Activated T-helper 1 cell treated with anti-CD3 and anti-CD28 coated beads, Interleukin-12 subunit alpha, Interleukin-12 subunit beta, Interleukin-2, Interleukin-4 antibody, amounts not matched to agents 30 ng/mL and 10 ng/mL and 1 ng/mL, durations not matched to agents 14 hours and 24 hours and 36 hours (primary cell): ENCODE measurements around the gene SLC16A8. TPM values are rescaled to one million over a fixed set of nuclear protein-coding genes. Genes with fewer than 3 reads are reported as not detected.

Experiments used
- DNase-seq: peaks from one replicate; pipeline ENCODE4 v3.0.0; 2021; ENCODE audit warnings: low spot score
- H3K27ac Mint-ChIP-seq: one replicate; pipeline ENCODE4 v1.8.0; 2021; ENCODE audit warnings: mild to moderate bottlenecking, mixed read lengths
- H3K27me3 Mint-ChIP-seq: one replicate; pipeline ENCODE4 v1.8.0; 2022; ENCODE audit warnings: mild to moderate bottlenecking, moderate library complexity, mixed read lengths; ENCODE audit not compliant: insufficient read depth
- H3K36me3 Mint-ChIP-seq: one replicate; pipeline ENCODE4 v1.8.0; 2021; ENCODE audit warnings: low read depth, mixed read lengths
- H3K4me1 Mint-ChIP-seq: one replicate; pipeline ENCODE4 v1.8.0; 2021; ENCODE audit warnings: low read depth, mixed read lengths
- H3K4me3 Mint-ChIP-seq: one replicate; pipeline ENCODE4 v1.8.0; 2021; ENCODE audit warnings: mild to moderate bottlenecking, moderate library complexity, mixed read lengths
- H3K9me3 Mint-ChIP-seq: one replicate; pipeline ENCODE4 v1.8.0; 2021; ENCODE audit warnings: mixed read lengths
- intact Hi-C: fragments of 100-400 bp; cut with micrococcal nuclease; formaldehyde crosslinking; loops from one replicate; pipeline ENCODE4 v1.15.1; 2024
- total RNA-seq: library from RNA; stranded (reverse); gene quantifications from 2 replicates; pipeline ENCODE4 v1.2.3, GENCODE V29; 2022

The SLC16A8 gene
- total RNA-seq, 1 donor from 2014 or later, result 0.34 TPM

GRCh38 chr22:38109371-38110001 is 25.5 kb upstream of the SLC16A8 start:
- H3K4me1 Mint-ChIP-seq, result peaks cover 5% of the 10 kb centered on the region
- H3K27me3 Mint-ChIP-seq, result no peaks in the 10 kb centered on the region
- DNase-seq, result no peak
- intact Hi-C loops, result no loop called here
- H3K36me3 Mint-ChIP-seq, result peaks cover 2% of the 10 kb centered on the region
- no peaks in the 10 kb centered on the region for H3K9me3 Mint-ChIP-seq
- peak overlapping the region; percentile 44 for H3K27ac Mint-ChIP-seq
- H3K4me3 Mint-ChIP-seq, result no peak overlapping the region

- no peak overlapping the region for H3K27ac Mint-ChIP-seq
- H3K27me3 Mint-ChIP-seq, result no peaks in the 10 kb centered on the region
- intact Hi-C loops, result no loop called here
- no peak overlapping the region for H3K4me3 Mint-ChIP-seq
- no peaks in the 10 kb centered on the region for H3K36me3 Mint-ChIP-seq
- no peak for DNase-seq
- peaks cover 5% of the 10 kb centered on the region for H3K4me1 Mint-ChIP-seq
- H3K9me3 Mint-ChIP-seq, result no peaks in the 10 kb centered on the region
Observed at GRCh38 chr22:38108561-38109319, 24.8 kb upstream of the SLC16A8 start.

- DNase-seq, result no peak
- intact Hi-C loops, result no loop called here
- Mint-ChIP-seq H3K9me3 (no peaks in the 10 kb centered on the region), H3K27me3 (peaks cover 2% of the 10 kb centered on the region), H3K4me1 (peaks cover 5% of the 10 kb centered on the region), H3K27ac (no peak overlapping the region), H3K4me3 (no peak overlapping the region), H3K36me3 (no peaks in the 10 kb centered on the region)
Observed at GRCh38 chr22:38107692-38108515, 23.9 kb upstream of the SLC16A8 start.

- no peak for DNase-seq
- Mint-ChIP-seq H3K36me3 (no peaks in the 10 kb centered on the region), H3K4me1 (peaks cover 5% of the 10 kb centered on the region), H3K27ac (no peak overlapping the region), H3K4me3 (no peak overlapping the region), H3K27me3 (peaks cover 2% of the 10 kb centered on the region), H3K9me3 (no peaks in the 10 kb centered on the region)
- intact Hi-C loops, result no loop called here
Observed at GRCh38 chr22:38106814-38107578, 23.0 kb upstream of the SLC16A8 start.

GRCh38 chr22:38104084-38104483 is 20.1 kb upstream of the SLC16A8 start:
- H3K27ac Mint-ChIP-seq, result no peak overlapping the region
- H3K9me3 Mint-ChIP-seq, result no peaks in the 10 kb centered on the region
- H3K4me3 Mint-ChIP-seq, result no peak overlapping the region
- peaks cover 2% of the 10 kb centered on the region for H3K27me3 Mint-ChIP-seq
- intact Hi-C loops, result loop anchor here (5.0 kb wide), 1 partner anchor 52 kb away; no protein-coding TSS in a partner anchor
- H3K4me1 Mint-ChIP-seq, result peaks cover 5% of the 10 kb centered on the region
- no peak for DNase-seq
- H3K36me3 Mint-ChIP-seq, result no peaks in the 10 kb centered on the region

GRCh38 chr22:38103641-38104040 is 19.7 kb upstream of the SLC16A8 start:
- no peaks in the 10 kb centered on the region for H3K36me3 Mint-ChIP-seq
- intact Hi-C loops, result loop anchor here (5.0 kb wide), 1 partner anchor 51 kb away; no protein-coding TSS in a partner anchor
- no peak overlapping the region for H3K27ac Mint-ChIP-seq
- H3K9me3 Mint-ChIP-seq, result no peaks in the 10 kb centered on the region
- H3K27me3 Mint-ChIP-seq, result peaks cover 2% of the 10 kb centered on the region
- peaks cover 5% of the 10 kb centered on the region for H3K4me1 Mint-ChIP-seq
- DNase-seq, result no peak
- H3K4me3 Mint-ChIP-seq, result no peak overlapping the region

- Mint-ChIP-seq H3K27me3 (peaks cover 2% of the 10 kb centered on the region), H3K4me3 (no peak overlapping the region), H3K27ac (no peak overlapping the region), H3K36me3 (no peaks in the 10 kb centered on the region), H3K4me1 (no peaks in the 10 kb centered on the region), H3K9me3 (no peaks in the 10 kb centered on the region)
- intact Hi-C loops, result no loop called here
- no peak for DNase-seq
Observed at GRCh38 chr22:38098410-38099249, 14.6 kb upstream of the SLC16A8 start.

- H3K4me3 Mint-ChIP-seq, result no peak overlapping the region
- intact Hi-C loops, result no loop called here
- no peak for DNase-seq
Observed at GRCh38 chr22:38097557-38098409, 13.8 kb upstream of the SLC16A8 start.

GRCh38 chr22:38097058-38097457 is 13.1 kb upstream of the SLC16A8 start:
- DNase-seq, result no peak
- intact Hi-C loops, result no loop called here
- Mint-ChIP-seq H3K4me1 (no peaks in the 10 kb centered on the region), H3K27me3 (no peaks in the 10 kb centered on the region), H3K9me3 (no peaks in the 10 kb centered on the region), H3K4me3 (no peak overlapping the region), H3K27ac (no peak overlapping the region), H3K36me3 (no peaks in the 10 kb centered on the region)

More at GRCh38 chr22:38097557-38098409, 13.8 kb upstream of the SLC16A8 start:
- Mint-ChIP-seq H3K36me3 (no peaks in the 10 kb centered on the region), H3K9me3 (no peaks in the 10 kb centered on the region), H3K4me1 (no peaks in the 10 kb centered on the region), H3K27me3 (no peaks in the 10 kb centered on the region), H3K27ac (no peak overlapping the region)

- Mint-ChIP-seq H3K9me3 (no peaks in the 10 kb centered on the region), H3K4me1 (no peaks in the 10 kb centered on the region), H3K27me3 (peaks cover 13% of the 10 kb centered on the region), H3K4me3 (no peak overlapping the region), H3K27ac (no peak overlapping the region), H3K36me3 (no peaks in the 10 kb centered on the region)
- DNase-seq, result no peak
- intact Hi-C loops, result no loop called here
Observed at GRCh38 chr22:38089474-38089851, 5.5 kb upstream of the SLC16A8 start.
